UCSD-AML1 (cell line): ENCODE measurements around the gene PARD3.

Experiments
- DNase-seq: peaks from one replicate; lab custom pipeline; 2025; ENCODE audit not compliant: unreplicated experiment; lab: John Stamatoyannopoulos, UW

Gene PARD3

GRCh38 chr10:34152434-34152833 is 662.7 kb downstream of the PARD3 start:
- no peak for DNase-seq

DNA sequence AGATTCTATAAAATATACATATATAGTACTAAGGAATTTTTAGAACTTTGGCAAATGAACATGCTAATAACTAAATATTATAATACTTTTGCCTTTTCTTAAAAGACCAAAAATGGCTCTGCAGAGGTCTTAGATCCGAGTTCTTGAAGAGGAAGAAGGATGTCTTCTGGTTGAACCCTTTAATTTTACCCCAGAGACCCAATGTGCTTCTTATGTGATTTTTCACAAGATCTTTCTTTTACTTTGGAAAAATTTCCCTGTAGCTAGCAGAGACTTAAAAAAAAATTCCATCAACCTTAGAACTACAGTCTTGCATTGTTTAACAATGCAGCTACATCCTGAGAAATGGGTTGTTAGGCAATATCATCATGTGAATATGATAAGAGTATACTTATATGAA is 663.2 kb downstream of the PARD3 start:
- no peak for DNase-seq

DNA sequence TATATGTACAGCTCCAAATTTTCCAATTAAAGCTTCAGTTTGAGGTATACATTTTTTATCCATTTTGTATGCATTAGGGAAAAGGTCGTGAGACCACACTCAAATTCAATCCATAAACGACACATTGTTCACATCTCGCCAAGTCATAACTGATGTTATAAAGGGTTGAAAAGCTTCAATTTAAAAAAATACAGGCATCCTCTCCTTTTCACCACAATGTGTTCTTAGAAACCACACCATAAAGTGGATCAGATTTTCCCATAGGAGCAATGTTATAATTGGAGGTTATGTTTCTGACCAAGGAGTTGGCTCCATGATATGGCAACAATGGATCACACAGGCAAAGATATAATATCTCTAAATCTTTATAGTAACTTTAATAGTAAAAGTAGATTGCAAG is 663.6 kb downstream of the PARD3 start:
- DNase-seq, result no peak

DNA sequence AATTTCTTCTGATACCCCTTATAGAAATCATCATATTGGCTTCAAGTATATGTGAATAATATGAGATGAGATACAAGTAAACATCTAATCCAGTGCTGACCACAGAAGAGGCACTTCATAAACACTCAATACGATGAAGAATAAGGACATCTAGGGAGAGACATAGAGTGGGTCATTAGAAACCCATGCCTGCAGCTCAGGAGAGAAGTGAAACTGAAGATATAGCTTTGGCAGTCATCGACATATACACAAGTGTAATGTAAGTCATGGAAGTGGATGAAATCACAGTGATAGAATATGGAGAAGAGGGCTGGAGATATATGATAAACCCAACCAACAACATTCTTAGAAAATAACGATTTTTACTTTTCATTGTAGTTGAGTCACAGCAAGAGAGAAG is 665.0 kb downstream of the PARD3 start:
- DNase-seq, result no peak

GRCh38 chr10:34148305-34148657 is 666.8 kb downstream of the PARD3 start:
- DNase-seq, result no peak

DNA sequence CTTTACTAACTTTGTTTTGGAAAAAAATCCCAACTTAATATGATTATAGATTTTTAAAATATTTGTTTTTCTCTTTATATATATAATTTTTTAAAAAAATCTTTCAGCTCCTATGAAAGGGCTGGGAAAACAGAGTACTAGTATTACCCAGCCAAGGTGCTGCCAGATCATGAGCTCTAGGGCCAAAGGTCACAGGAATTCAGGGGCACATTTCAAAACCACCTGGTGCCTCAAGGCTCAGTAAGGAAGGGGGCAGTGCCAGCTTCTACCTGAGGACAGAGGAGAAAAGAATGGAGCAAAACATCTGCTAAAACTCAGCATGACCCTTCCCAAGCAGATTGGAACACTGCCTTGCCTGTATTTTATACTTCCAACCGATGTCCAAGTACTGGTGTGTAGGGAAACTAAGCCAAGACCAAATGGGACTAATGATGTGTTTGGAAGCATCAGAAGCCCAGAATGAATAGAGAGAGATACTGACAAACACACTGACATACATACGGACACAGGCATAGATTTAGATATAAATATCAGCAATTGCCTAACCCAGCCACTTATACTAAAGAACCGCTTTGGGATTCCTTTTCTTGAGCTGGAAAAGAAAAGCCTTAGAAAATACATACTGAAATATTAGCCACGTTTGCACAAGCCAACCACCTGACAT is 667.3 kb downstream of the PARD3 start:
- DNase-seq, result no peak

DNA sequence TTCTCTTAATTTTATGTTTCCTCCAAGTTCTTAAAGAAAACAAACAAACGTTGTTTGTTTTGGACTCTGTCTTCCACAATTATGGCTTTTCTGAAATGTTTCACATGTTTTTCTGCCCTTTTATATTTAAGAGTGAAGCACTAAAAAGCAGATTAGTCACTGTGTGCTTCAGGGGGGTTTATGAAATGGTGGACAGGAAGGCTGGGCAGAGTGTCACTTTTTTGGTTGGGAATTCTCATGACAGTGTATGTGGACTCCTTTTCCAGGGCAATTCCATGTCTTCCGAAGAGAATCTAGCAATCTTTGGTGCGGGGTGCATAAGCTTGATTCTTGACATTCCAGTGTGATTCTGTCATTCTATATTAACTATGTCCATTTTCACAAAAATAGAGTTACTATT is 669.4 kb downstream of the PARD3 start:
- no peak for DNase-seq

DNA sequence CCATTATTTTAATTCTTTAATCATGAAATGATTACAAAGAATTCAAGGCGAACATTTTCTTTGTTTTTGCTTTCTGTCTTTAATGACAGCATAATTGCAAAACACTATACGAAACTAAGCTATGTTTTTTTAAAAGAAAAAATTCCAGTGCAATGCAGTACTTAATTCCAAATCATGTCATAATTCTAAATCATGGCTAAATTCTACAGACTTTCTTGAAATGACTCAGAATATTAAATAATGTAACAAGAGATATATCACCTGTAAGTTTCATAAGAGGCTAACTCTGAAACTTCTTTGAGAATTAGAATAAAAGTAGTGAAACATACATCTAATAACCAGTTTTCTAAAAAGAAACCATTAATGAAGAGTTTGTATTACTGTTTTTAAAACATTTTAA is 671.6 kb downstream of the PARD3 start:
- no peak for DNase-seq

DNA sequence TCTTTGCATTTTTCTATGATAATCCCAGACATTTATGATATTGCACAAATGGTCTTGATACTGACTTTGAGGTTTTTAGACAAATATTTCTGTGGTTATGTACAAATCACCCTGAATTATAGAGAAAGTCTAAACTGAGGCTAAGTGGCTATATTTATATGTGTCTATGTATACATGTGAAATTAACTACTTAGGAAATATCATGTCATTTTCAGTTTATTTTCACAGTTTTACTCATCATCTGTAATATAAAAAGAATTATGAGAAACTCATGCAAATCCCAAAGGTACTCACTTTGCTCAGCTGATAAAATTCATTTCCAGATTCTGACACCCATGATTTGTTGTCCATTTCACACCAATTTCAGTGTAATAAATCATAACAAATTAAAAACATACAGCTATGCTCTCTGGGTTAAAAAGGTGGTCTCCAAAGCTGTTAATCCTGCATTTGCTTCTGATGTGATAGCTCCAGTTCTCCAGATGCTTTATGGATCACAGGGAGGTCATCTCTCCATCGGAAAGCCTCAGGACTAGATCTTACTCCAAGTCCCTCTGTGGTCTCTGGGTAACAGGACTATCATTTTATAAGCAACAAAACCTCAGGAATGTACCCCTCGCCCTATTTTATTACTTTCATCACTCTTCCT is 673.9 kb downstream of the PARD3 start:
- DNase-seq, result no peak

DNA sequence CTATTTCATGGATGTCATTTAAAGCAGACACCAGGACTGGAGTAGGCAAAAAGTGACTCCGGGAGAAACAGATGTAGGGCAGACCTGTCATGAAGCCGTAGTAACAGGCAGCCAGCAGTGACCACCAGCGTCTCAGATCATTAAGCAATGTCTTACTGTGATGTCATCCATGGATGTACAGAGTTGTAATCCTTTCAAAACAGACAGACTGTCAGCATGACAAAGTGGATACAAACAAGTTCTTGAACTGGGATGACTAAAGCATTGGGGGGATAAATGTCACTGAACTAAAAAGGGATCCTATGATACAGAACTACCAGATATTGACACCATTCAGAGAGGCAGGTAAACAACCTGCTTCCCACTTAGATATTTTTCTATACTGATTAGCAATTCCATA is 675.5 kb downstream of the PARD3 start:
- DNase-seq, result no peak

DNA sequence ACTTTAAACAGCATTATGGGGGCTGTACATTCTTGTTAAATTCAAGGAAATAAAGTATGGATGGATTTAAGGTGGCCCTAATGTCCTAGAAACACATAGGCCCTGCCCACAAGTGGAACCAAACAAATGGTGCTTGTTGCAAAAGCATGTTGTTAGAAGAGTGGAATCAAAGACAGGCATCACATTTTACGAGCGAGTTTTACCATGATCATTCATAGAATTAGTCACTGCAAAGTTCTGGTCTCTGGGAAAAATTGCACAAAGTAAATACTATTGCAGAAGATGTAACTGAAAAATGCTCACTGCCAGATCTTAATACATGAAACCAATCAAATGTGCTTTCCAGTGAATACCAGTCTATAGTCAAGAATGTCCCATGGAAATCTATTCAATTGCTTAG is 677.1 kb downstream of the PARD3 start:
- no peak for DNase-seq

- DNase-seq, result no peak
Measured at GRCh38 chr10:34137201-34137600, 677.9 kb downstream of the PARD3 start.

DNA sequence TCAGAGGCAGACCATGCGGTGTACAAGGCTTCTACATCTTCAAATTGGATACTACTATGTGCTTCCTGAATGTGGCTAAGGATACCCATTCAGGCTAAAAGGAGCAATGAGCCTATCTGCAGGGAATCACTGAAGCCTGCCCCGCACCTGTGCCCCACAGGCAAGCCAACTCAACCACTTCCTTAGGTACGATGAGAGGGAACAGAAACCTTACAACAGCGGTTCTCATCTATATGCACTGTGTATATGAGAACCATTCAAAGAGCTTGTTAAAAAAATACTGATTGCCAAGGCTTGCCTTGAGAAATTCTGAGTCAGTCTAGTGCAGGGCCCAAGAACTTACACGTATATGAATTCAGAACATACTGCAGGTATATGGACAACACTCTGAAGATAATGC is 679.6 kb downstream of the PARD3 start:
- DNase-seq, result no peak

DNA sequence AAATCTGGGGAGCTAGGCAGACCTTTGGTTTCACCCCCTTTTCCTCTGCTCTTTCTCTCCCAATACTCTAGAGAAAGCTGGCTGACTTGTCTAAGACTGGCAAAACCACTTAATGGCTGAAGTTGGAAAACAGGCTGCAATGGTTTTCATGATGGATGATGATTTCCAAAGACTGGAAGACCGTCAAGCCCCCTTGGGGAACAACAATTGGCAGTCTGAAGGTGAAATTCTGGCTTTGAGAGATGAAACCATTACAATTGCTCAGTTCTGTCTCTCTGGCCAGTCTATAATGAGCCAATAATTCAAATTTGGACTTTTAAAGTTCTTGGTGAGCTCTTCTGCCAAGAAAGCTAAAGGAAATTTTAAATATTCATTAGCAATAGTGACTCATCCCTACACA is 680.5 kb downstream of the PARD3 start:
- no peak for DNase-seq

DNA sequence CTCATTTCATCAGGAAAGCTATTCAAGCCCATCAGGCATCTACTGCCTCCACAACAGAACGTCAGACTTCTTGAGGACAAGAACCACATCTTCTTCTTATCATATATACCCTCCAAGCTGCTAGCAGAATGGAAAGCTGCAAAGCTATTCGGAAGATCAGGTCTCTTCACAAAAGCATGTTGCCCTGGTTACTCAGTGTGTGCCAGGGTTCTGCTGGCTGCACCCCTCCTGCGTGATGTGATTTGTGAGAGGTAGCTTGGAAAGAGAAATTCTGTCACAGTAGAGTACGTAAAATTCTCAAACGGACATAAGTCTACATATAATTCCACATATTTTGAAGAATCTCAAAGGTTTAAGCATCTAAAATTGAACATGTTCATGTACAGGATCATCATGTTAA is 681.7 kb downstream of the PARD3 start:
- DNase-seq, result no peak

GRCh38 chr10:34131152-34131551 is 683.9 kb downstream of the PARD3 start:
- DNase-seq, result no peak

DNA sequence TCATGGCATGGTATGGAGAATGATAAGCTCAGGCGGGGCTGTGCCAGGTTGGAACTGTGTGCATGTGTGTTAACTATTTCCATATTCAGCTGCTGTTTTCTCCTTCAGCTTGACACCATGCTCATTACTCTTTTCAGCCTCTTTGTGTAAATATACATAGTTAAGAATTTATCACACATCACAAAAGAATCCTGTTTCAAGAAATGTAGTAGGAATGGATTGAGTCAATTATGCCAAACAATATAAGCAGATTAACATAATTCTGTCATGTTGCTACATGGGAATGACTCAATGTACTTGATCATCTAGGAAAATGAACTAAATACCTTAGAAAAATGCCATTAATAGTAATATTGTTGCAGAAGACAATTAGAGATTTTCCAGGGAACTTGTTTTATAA is 687.4 kb downstream of the PARD3 start:
- DNase-seq, result no peak

DNA sequence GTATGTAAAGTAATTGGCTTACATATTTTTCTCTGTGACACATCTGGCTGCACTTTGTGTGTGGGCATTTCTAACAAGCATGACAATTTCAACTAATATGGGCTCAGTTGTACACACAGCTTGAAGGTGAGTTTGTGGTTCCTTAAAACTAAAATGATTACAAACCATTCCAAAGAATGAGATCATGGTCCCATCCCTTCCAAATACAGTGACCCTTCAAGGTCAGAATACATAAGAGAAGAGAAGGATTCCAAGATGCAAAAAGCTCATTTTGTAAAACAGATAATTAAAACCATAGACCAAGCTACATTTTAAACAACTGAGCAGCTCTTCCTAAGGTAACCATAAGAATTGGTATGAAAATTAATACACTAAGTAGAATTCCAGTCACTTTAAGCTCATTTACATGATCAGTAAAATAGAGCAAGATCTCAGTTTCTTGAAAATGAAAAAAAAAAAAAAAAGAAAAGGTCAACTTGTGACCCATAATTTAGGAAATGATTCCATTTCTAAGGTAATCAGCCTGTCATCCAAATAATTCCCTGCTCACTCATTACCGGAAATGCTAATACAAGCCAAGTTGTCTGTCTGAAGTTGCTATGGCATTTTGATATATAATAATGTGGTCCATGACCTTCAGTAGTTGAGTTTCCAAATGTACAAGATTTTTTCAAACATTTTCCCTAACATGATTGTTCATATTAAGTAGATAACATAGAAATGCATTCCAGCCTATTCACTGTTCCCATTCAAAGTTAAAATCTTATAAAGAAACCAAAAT is 688.5 kb downstream of the PARD3 start:
- DNase-seq, result no peak

GRCh38 chr10:34125702-34126101 is 689.4 kb downstream of the PARD3 start:
- DNase-seq, result no peak

DNA sequence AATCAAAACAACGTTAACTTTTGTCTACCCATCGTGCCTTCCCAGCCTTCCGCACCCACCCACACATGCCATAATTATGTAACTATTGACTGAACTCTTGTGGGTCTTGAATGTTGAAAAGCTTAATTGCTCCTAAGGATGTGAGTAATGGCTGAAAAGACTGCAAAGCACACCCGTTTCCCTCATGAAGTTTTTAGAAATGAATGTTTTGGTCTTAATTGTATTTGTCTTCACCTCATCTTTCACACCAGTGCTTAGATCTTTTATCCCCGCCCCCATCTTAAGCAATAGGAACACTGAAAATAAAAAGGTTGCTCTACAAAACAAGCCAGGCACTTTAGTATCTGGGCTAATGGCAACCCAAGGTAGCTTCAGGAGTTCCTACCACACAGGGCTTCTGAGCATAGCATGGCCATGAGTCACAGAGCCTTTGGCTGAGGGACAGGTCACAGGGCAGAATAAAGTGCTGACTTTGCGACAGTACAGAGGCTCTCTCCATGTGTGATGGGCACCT is 690.5 kb downstream of the PARD3 start:
- DNase-seq, result no peak

DNA sequence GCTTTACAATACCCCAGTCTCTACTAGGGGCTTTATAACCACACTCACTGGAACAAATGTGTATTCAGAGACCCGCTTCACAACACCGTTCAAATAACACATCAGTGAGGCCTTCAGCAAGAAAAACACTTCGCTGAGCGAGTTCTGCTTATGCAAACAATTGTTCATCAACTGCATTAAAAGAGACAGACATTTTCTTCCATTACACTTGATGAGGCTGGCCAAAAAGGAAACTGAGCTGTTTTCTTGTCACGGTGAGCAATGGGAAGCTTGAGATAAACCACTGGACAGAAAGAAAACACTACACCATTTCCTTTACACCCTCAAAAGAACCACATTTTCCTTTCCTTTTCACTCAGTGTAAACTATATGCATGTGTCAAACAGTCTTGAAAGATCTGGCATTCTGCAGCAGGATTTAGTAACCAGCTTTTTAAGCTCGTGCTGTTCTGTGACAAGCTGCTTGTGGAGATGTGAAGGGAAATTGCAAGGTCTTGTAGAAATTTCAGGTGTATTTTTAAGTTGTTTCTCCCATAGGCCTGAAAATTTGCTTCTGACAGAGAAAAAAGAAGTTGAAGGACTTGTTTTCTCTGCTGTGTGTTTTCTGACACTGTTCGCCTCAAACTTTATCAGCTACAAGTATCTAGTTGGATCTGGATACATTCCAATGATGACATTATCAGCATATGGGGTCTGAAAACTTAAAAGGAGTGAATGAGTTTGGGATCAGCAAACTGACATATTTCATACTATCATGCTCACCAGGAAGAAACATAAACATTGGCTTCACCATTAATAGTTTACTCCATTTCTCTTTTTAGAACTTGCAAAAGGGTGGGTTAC is 693.1 kb downstream of the PARD3 start:
- no peak for DNase-seq
